Loucy (cell line): ENCODE measurements around the gene FBRS.

ENCODE experiments used
- EZH2phosphoT487 ChIP-seq: fragments of 200-600 bp; IDR thresholded peaks from 2 replicates; pipeline ENCODE4 v1.6.1; 2018; ENCODE audit warnings: antibody characterized with exemption, mild to moderate bottlenecking, moderate library complexity, borderline replicate concordance
- TF ChIP-seq, protein P1 (sequence below): fragments of 200-600 bp; sonication (generic); conservative IDR thresholded peaks from 2 replicates; pipeline ENCODE4 v1.5.1; 2014; ENCODE audit warnings: mild to moderate bottlenecking, antibody characterized with exemption, low read length

- TF ChIP-seq, protein P1, sequence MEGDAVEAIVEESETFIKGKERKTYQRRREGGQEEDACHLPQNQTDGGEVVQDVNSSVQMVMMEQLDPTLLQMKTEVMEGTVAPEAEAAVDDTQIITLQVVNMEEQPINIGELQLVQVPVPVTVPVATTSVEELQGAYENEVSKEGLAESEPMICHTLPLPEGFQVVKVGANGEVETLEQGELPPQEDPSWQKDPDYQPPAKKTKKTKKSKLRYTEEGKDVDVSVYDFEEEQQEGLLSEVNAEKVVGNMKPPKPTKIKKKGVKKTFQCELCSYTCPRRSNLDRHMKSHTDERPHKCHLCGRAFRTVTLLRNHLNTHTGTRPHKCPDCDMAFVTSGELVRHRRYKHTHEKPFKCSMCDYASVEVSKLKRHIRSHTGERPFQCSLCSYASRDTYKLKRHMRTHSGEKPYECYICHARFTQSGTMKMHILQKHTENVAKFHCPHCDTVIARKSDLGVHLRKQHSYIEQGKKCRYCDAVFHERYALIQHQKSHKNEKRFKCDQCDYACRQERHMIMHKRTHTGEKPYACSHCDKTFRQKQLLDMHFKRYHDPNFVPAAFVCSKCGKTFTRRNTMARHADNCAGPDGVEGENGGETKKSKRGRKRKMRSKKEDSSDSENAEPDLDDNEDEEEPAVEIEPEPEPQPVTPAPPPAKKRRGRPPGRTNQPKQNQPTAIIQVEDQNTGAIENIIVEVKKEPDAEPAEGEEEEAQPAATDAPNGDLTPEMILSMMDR: no peak
- TF ChIP-seq EZH2phosphoT487: no peak
These were observed 7.6 kb downstream of the FBRS start for GRCh38 chr16:30665830-30666190.
